TTC549 (cell line): ENCODE results near the gene RPH3AL.
"Not testable (repeated sequence)": the region's sequence is repeated elsewhere in the genome, so short reads cannot be mapped to it uniquely, and the experiment has no call there.

ENCODE experiments used
- FAIRE-seq: peaks from 2 replicates; lab custom pipeline; 2012; peaks lifted over from hg19 to GRCh38; lab: Jason Lieb, UNC

Gene RPH3AL

DNA sequence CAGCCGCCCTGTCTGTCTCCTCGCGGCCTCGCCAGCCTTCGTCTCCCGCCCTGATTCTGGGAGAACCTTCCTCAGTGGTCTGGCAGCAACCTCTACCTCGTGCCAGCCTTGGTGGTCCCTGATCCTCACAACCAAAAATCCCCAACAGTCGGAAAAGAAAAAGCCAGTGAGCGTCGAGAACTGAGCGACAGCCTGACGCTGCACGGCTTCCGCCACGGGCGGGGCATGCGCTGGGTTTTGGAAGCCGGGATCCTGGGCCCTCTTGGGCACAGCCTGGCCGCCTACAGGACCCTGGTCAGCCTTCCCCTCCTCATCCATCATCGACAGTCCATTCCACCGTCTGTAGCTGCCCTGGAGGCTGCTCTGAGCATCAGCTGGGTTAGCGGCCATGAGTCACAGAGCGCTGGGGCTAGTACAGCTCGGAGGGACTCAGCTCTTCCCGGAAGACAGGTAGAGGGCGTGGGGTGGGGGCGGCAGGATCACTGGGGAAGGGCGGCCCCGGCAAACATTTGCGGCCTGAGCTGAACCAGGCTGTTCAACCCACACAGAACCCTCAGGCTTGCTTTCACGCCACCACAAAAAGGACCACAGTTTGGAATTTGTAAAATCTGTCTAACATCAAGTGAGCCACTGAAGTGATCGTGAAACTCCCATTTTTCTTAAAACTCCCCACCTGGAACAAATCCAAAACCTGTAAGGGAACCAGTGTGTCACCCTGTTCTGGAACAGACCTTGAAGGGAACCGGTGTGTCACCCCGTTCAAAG, 115.8 kb downstream of the RPH3AL start:
- FAIRE-seq, result no peak

DNA sequence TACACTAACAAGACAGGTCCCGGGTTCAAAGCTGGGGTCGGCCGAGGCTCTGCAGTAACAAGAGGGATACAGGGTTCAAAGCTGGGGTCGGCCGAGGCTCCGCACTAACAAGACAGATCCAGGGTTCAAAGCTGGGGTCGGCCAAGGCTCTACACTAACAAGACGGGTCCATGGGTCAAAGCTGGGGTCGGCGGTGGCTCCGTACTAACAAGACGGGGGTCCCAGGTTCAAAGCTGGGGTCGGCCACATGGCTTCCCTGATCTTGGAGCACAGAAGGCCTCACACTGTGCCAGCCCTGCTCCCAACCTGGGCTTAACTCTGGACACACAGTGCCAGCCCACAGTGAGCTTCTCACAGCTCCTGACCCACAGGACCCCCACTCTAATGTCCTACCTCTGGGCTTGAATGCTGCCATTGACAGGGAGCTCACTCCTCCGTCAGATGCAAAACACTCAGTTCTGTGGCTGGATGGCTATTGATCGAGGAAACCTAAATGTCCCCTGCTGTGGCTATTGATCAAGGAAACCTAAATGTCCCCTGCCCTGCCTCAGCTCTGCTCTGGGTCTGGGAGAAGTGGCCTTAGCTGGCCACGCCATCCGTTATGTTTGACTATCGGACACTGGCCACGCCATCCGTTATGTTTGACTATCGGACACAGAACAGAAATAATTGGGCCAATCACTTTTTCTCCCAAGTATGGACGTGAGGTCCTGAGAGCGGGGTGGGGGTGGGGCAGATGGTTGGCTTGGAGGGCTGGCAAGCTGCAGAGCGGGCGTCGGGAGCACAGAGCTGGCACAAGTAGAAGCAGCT, 116.6 kb downstream of the RPH3AL start:
- FAIRE-seq, result no peak

DNA sequence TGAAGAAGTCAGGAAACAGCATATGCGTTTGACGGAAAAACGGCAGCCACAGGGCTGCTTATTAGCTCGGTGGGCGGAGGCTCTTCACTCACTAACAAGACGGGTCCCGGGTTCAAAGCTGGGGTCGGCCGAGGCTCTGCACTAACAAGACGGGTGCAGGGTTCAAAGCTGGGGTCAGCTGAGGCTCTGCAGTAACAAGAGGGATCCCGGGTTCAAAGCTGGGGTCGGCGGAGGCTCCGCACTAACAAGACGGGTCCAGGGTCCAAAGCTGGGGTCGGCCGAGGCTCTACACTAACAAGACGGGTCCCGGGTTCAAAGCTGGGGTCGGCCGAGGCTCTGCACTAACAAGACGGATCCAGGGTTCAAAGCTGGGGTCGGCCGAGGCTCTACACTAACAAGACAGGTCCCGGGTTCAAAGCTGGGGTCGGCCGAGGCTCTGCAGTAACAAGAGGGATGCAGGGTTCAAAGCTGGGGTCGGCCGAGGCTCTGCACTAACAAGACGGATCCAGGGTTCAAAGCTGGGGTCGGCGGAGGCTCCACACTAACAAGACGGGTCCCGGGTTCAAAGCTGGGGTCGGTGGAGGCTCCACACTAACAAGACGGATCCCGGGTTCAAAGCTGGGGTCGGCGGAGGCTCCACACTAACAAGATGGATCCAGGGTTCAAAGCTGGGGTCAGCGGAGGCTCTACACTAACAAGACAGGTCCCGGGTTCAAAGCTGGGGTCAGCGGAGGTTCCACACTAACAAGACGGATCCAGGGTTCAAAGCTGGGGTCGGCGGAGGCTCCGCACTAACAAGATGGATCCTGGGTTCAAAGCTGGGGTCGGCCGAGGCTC, 117.4 kb downstream of the RPH3AL start:
- FAIRE-seq, result not testable (repeated sequence)

DNA sequence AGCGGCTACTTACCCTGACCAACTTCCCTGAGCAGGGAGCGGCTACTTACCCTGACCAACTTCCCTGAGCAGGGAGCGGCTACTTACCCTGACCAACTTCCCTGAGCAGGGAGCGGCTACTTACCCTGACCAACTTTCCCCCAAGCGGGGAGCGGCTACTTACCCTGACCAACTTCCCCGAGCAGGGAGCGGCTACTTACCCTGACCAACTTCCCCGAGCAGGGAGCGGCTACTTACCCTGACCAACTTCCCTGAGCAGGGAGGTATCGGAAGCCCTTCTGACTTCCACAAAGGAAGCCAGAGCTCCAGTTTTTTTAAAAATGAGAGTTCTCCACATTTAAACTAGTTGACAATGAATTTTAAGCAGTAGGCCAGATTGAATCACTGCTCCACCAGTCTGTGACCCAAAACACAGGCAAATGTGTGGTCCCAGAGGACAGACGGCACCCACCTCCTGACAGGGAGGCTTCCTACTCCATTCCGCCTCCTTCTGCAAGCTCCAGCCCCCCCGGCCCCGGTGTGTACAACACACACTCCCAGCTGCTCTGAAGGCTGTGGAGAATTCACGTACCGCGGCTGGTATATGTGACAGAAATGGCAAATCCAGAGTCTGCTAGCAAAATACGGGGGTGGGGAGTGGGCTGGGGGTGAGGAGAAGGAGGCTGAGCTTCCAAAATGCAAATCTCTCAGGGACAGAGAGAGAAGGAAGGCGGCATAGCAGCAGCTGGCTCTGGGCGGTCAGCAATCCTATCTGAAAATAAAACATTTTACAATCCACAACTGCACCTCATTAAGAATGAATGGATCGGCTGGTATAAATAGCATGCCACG, 118.2 kb downstream of the RPH3AL start:
- FAIRE-seq, result not testable (repeated sequence)

DNA sequence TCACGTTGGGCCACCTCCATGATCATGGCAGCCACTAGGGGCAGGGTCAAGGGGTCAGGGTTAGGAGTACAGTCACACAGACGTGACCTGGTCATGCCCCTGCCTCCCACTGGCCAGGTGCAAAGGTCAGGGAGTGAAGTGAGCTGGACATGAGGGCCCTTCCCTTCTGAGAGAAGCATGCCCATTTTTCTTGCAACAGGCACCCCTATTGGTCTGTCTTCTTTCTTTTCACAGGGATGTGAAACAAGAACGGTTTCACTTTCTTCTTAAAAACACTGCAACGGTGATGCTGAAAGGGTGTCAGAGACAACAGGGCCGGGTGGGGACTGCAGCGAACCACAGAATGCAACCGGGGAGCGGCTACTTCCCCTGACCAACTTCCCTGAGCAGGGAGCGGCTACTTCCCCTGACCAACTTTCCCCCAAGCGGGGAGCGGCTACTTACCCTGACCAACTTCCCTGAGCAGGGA, 119.1 kb downstream of the RPH3AL start:
- no peak for FAIRE-seq

DNA sequence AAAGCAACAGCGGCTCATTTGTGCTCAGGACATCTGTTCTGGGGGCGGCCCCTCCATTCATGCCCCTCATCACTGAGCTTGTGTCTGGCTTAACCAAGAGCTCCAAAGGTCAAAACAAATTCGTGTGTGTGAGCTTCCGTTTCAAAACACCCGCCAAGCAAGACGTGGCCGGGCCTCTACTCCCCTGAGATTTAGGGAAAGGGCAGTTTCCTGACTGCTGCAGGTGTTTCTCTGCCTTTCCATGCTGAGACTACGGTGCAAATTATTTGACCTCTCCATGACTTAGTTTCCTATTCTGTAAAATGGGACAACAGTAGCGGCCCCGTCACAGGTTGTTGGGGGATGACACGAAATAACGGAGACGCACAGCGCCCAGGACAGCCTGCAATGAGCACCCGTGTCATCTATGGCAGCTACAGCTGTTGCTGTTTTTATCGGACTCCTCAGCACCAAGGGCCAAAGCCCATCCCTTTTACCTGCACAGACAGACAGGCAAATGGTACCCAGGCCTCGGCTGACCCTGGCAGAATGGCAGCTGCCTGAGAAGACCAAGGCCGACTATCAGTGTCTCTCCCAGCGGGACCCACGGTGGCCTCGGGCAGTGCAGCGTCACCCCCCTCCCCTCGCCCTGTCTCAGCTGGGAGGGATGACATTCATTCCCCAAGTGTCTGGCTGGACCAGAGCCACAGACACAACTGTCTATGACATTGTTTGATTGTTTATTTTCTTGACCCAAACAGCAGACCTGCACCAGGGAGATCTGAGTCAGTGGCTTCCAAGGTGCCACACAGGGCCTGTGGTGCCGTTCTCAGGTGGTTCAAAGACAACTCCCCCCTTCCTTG, 120.4 kb downstream of the RPH3AL start:
- no peak for FAIRE-seq

DNA sequence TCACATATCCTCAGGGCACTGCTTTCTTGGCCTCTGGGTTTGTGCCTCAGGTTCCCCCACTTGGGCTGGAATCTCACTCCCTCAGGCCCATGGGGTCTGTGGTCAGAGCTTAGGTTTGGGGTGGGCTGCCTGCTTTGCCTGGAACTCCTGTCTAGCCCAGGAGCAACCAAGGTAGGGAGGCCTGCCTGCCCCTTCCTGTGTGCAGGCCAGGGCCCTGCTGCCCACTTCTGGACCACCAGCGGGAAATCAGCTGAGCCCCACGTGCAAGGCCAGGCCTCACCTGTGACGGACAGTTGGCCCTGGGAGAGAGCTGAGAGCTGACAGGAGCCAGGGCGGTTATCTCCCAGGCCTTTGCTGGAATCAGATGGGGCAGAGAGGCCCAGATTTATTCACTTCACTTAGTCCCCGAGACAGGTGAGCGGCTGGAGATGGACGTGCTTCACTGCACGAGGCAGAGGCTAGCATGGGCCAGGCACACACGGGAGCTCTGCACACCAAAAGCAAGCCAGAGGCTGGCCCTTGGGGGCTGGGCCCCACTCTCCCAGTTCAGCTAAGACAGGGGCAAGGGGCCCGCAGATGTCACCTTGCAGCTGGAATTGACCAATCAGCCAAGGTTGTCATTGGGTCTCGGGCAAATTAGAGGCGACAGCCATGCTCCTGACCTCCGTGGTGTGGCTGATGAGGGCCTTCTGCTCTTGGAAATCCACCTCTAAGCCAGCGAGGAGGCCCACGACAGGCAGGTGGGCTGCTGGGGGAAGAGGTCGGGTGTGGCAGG, 121.2 kb downstream of the RPH3AL start:
- no peak for FAIRE-seq

DNA sequence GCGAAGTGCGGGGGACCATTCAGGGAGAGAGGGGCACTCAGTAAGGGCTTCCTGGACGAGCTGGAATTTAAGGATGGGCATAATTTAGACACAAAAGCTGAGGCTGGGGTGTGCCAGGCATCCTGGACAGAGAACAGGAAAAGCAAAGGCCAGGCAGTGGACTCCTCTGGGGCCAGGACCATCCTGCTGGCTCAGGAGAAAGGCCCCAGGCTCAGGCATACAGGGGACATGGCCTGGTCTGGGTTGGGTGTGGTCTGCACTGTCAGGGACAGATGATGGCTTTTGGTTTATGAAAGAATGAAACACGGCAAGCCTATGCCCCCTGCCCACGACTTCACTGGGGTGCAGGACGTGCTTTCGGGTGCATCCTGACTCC, 122.2 kb downstream of the RPH3AL start:
- no peak for FAIRE-seq

DNA sequence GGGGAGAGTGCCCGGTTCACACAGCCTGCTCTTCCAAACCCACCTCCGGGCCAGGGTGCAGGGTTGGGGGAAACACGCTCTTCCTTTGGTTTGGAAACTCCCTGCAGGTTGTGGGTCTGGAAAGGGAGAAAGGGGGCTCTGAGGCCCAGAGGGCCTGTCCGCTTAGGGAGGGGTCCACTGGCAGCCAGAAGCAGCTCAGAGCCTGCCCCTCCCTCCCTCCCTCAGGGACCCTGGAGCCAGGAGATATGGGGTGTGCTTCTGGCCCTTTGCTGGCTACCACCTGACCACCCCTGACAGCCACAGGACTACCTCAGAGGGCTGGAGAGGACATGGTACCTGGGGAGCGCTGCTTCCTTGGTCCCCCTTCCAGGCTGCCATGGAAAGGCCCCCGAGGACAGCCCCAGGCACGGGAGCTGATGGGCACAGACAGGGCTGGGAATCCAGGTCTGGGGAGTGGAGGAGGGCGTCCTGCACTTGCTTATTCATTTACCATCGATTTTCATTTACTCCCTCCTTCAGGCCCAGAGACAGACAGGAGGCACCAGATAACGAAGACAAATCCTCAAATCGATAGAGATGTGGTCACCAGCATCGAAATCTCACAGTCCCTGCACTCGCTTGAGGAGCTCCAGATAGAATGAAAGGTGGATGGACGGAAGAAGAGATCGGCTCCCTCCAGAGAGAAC, 122.8 kb downstream of the RPH3AL start:
- FAIRE-seq, result no peak

DNA sequence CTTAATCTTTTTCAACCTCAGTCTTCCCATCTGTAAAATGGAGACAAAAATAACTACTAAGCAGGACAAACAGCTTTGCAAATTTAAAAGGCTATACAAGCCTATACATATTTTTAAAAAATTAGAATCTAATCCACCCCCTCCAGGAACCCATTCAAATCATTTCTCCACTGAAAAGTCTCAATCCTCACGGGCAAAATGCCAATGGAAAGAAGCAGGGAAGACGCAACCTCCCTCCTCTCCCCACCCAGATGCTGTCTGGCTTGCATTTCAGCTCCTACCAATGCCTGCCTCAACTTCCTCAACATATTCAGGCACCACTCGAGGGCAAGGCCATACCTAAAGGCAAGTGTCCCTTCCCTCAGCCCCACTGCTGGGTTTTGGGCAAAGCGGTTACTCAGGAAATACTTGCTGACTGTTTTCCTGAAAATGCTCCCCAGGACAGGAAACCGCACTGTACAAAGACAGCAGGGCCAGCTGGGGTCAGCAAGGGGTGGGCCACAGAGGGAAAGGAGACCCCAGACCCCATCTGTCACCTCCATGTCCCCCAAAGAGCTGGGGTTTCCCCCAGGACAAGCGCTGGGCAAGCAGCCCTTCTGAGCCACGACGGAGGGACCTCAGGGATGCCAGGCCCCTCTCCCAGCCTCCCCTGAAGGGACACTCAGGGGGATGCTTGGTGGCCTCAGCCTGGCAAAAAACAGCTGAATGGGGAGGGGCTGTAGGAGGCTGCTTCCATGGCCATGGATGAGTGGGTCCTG, 123.5 kb downstream of the RPH3AL start:
- no peak for FAIRE-seq

DNA sequence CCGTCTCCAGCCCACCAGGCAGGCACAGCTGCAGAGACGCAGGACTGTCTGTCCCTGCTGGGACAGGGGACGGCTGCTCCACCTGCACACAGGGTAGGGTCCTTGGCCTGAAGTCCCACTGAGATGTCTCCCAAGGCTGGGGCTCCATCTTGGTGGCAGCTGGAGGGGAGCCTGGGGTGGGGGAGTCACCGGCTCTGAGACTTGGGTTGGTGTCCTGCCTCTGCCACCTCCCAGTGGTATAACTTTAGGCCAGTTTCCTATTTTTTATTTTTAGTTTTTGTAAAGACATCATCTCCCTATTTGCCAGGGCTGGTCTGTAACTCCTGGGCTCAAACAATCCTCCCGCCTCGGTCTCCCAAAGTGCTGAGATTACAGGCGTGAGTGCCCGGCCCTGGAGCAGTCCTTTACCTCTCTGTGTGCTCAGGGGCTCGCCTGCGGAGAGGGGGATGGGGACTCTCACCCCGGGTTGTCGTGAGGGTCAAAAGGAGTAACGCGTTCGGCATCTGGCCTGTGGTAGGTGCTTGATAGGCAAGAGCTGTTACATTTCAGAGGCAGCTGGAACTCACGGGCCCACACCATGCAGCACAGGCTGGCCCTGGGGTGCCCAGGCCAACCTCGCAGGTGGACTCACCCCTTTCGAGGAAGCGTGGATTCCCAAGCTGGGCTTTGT, 124.5 kb downstream of the RPH3AL start:
- no peak for FAIRE-seq

DNA sequence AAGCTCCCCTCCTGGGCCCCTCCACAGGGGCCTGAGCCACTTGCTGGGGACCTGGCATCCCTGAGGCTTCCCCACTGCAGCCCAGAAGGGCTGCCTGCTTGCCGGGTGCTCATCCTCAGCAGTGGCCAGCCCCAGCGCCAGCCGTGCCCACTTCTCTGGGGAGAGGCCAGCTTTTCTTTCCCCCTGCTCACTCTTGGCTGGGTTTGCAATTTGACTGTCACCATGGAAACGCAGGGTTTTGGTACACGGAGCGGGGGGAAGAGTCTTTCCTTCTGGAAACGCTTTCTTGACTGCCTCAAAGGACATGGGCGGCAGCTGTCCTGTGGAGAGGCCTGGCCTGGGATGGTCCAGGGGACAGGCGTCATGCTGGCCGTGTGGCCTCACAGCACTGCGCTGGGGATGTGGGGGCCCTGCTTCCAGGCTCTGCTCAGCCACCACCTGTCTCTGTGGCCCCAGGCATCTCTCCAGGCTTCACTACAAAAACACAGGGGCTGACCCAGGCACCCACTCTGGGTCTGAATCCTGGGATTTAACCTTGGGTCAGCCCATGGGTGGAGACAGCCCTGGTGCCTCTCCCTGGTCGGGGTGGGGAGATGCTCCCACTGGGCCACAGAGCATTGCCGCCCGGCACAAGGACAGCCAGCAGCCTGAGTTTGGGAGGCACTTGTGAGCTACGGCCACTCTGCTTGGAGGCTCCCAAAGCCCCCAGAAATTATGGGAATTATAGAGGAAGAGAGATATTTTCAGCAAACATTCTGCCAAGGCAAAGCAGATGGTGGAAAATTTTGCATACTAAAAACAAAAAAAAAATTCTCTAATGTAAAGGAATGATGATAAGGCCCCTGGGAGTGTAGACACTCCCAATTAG, 125.3 kb downstream of the RPH3AL start:
- FAIRE-seq, result no peak

DNA sequence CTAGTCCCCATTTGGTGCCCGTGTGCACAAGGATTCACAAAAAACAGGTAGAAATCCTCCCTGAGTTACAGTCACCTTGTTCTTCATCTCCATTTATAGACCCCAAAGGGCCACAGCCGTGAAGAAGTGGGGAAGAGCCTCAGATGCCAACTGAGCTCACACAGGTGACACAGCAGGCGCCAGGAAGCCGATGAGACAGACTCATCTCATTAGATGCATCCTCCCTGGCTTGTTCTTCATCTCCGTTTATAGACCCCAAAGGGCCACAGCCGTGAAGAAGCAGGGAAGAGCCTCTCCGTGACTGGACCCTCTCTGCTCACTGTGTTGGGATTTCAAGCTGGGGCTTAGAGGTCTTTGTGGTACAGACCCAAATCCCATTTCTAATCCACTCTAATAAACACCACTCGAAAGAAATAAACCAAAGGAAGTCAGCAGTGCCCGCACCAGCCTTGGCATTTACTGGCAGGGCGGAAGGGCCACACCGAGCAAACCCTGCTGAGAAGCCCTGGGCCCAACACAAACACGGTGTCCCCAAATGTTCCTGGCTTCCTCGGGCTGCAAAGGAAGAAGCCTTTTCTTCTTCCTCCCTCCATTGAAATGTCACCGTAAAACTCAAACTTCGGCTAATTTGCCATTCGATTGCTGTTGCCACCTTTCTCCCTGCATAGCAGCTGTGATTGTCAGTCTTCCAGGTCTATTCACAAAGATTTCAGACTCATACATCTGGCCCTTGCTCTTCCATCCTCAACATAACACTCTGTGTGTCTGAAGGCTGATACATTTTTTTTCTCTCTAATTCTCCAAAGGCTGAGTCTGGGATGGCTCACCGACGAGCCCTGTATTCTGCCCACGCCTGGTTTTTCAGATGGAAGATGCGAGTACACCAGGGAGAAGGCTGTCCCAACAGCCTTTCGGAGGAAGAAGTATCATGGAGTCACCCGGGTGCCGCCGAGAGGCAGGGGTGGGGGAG, 126.2 kb downstream of the RPH3AL start:
- FAIRE-seq, result no peak

DNA sequence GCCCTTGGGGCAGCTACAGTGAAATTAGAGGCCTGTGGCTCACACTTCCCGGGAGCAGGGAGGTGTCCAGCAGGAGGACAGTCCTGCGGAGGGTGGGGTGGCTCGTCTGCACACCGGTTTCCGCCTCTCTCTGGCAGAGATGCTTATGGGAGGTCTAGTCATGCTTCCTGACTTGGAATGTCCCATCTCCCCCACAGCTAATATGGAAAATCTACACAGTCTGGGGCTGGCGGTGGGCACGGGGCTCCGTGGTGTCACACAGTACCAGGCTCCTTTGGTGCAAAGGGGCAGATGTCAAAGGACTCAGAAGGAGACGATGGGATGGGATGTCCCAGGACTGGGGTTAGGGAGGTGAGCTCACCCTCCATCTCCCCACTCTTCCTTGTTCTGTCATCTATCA, 127.1 kb downstream of the RPH3AL start:
- FAIRE-seq, result no peak

DNA sequence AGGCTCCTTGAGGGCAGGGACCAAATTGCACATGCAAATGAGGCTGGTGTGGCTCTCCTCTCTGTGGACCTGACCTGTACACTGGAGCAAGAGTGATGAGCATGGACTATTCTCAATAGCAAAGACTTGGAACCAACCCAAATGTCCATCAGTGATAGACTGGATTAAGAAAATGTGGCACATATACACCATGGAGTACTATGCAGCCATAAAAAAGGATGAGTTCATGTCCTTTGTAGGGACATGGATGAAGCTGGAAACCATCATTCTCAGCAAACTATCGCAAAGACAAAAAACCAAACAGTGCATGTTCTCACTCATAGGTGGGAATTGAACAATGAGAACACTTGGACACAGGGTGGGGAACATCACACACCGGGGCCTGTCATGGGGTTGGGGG, 128.0 kb downstream of the RPH3AL start:
- not testable (repeated sequence) for FAIRE-seq
